Tibial nerve (tissue), 4 donors: ENCODE measurements around the gene PVR. TPM values are rescaled to one million over a fixed set of nuclear protein-coding genes. Genes with fewer than 3 reads are reported as not detected.

Experiments used
- DNase-seq, 2 donors: peaks; one replicate each; pipeline ENCODE4 v3.0.0-alpha.2; 2019; ENCODE audit warnings: low spot score in 2 of 2
- H3K27ac ChIP-seq, 4 donors: fragments of 200-600 bp; sonication (generic) in 3 of 4; one replicate each; pipeline ENCODE4 v1.5.1; 2017 to 2019; ENCODE audit warnings: mild to moderate bottlenecking in 1 of 4
- H3K27me3 ChIP-seq, 2 donors: fragments of 200-600 bp; sonication (generic) in 1 of 2; one replicate each; pipeline versions ENCODE4 v1.5.1 to v1.6.0; 2017 to 2019
- H3K36me3 ChIP-seq, 3 donors: fragments of 200-600 bp; sonication (generic); one replicate each; pipeline ENCODE4 v1.5.1; 2018 to 2019
- H3K4me1 ChIP-seq, 4 donors: fragments of 200-600 bp; sonication (generic) in 3 of 4; one replicate each; pipeline ENCODE4 v1.5.1; 2017 to 2019
- H3K4me3 ChIP-seq, 4 donors: fragments of 200-600 bp; sonication (generic) in 3 of 4; one replicate each; pipeline ENCODE4 v1.5.1; 2017 to 2019; ENCODE audit warnings: mild to moderate bottlenecking in 1 of 4, moderate library complexity in 1 of 4
- H3K9me3 ChIP-seq, 4 donors: fragments of 200-600 bp; sonication (generic) in 3 of 4; one replicate each; pipeline ENCODE4 v1.5.1; 2017 to 2019
- EP300 ChIP-seq, 2 donors: sonication (generic); formaldehyde crosslinking; IDR thresholded peaks; one replicate each; pipeline ENCODE4 v1.6.1; 2017; ENCODE audit warnings: antibody characterized with exemption in 2 of 2, mild to moderate bottlenecking in 1 of 2
- POLR2A ChIP-seq, 2 donors: fragments of 450-650 bp; IDR thresholded peaks; one replicate each; pipeline ENCODE4 v1.6.1; 2017; ENCODE audit warnings: antibody characterized with exemption in 2 of 2, mild to moderate bottlenecking in 2 of 2, moderate library complexity in 2 of 2
- WGBS, 2 donors: methylation state at CpG; one replicate each; pipeline ENCODE4 v1.1.5; 2018; 5-methylcytosine and 5-hydroxymethylcytosine counted together
- total RNA-seq, 4 donors: library from RNA; depleted of rRNA; stranded (reverse); fragments of >200 nt; gene quantifications; one replicate each; pipeline ENCODE4 v1.1.0, GENCODE V29; 2016
- TF ChIP-seq, protein P1 (sequence below), 5 experiments: fragments of 200-600 bp in 3 of 5; fragments of 450-650 bp in 2 of 5; sonication (generic) in 3 of 5; IDR thresholded peaks; one replicate each; pipeline ENCODE4 v1.5.1; 2016 to 2019; ENCODE audit warnings: antibody characterized with exemption in 5 of 5, mild to moderate bottlenecking in 3 of 5, moderate library complexity in 2 of 5

The PVR gene
- total RNA-seq, 4 donors from 2014 or later = 55.3 to 71.4 (median 69.6) TPM

DNA sequence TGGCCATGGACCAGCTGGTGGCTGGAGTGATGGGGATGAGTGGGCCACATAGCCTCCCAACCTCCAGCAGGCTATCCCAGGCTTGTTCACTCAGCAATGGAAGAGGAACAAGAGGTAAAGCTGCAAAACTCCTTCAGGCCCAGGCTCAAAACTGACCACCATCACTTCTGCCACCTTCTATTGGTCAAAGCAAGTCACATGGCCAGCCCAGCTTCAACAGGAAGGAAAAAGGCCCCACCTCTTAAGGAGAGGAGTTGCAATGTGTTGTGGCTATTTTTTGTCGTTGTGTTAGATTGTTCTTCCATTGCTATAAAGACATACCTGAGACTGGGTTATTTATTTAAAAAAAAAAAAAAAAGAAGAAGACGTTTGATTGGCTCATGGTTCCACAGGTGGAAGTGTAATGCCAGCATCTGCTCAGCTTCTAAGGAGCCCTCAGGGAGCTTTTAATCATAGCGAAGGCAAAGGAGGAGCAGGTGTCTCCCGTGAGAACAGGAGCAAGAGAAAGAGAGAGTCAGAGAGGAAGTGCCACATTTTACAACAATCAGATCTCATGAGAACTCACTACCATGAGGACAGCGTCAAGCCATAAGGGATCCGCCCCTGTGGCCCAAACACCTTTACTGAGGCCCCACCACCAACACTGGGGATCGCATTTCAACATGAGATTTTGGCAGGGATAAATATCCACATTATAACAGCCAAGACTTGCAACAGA, 24.9 kb upstream of the PVR start:
- TF ChIP-seq POLR2A (IDR thresholded peaks at IDR 0.05) = no peak
- no peak for TF ChIP-seq EP300 (IDR thresholded peaks at IDR 0.05)
- TF ChIP-seq, protein P1, sequence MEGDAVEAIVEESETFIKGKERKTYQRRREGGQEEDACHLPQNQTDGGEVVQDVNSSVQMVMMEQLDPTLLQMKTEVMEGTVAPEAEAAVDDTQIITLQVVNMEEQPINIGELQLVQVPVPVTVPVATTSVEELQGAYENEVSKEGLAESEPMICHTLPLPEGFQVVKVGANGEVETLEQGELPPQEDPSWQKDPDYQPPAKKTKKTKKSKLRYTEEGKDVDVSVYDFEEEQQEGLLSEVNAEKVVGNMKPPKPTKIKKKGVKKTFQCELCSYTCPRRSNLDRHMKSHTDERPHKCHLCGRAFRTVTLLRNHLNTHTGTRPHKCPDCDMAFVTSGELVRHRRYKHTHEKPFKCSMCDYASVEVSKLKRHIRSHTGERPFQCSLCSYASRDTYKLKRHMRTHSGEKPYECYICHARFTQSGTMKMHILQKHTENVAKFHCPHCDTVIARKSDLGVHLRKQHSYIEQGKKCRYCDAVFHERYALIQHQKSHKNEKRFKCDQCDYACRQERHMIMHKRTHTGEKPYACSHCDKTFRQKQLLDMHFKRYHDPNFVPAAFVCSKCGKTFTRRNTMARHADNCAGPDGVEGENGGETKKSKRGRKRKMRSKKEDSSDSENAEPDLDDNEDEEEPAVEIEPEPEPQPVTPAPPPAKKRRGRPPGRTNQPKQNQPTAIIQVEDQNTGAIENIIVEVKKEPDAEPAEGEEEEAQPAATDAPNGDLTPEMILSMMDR (IDR thresholded peaks at IDR 0.05) = no peak
- no peaks in the 10 kb centered on the region for H3K27me3 ChIP-seq
- WGBS, 2 donors = 74 to 77% methylated on average over 7 of the region's 7 CpGs
- H3K36me3 ChIP-seq = no peaks in the 10 kb centered on the region
- H3K4me1 ChIP-seq = peaks cover 0 to 10% (median 0%) of the 10 kb centered on the region in 4 donors
- H3K27ac ChIP-seq = no peak overlapping the region
- no peak for DNase-seq
- H3K9me3 ChIP-seq = no peaks in the 10 kb centered on the region
- no peak overlapping the region for H3K4me3 ChIP-seq

DNA sequence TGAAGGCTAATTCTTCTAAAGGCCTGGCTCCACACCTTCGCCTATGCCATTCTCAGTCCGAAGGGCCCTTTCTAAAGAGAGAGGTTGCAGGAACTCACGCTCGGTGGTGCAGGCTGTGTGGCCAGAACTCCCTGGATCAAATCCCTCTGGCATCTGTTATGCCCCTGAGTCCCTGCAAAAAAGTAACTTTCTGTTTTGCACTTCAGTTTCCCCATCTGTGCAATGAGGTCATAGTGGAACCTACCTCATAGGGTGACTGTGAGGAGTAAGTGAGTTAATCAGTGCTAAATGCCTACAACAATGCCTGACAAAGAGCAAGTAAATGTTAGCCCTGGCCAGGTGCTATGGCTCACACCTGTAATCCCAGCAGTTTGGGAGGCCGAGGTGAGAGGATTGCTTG, 23.0 kb upstream of the PVR start:
- H3K4me3 ChIP-seq = no peak overlapping the region
- DNase-seq = no peak
- H3K27ac ChIP-seq = no peak overlapping the region
- no peaks in the 10 kb centered on the region for H3K27me3 ChIP-seq
- peaks cover 0 to 2% (median 0%) of the 10 kb centered on the region in 4 donors for H3K9me3 ChIP-seq
- H3K4me1 ChIP-seq = peaks cover 0 to 10% (median 0%) of the 10 kb centered on the region in 4 donors
- no peaks in the 10 kb centered on the region for H3K36me3 ChIP-seq
- WGBS, 2 donors = 90 to 94% methylated on average over 5 of the region's 5 CpGs
- TF ChIP-seq, protein P1 (IDR thresholded peaks at IDR 0.05) = no peak
- no peak for TF ChIP-seq POLR2A (IDR thresholded peaks at IDR 0.05)
- TF ChIP-seq EP300 (IDR thresholded peaks at IDR 0.05) = no peak

DNA sequence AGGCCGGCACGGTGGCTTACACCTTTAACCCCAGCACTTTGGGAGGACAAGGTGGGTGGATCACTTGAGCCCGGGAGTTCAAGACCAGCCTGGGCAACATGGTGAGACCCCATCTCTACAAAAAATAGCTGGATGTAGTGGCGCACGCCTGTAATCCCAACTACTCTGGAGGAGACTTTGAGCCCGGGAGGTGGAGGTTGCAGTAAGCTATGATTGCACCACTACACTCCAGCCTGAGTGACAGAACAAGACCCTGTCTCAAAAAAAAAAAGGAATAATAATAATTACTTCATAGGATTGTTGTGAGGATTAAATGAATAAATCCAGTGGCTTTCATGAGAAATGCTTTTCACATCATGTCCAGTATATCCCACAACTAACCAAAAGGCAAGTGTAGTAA, 22.3 kb upstream of the PVR start:
- no peak for DNase-seq
- Histone ChIP-seq H3K4me1 (peaks cover 0 to 15% (median 0%) of the 10 kb centered on the region in 4 donors), H3K9me3 (peaks cover 0 to 7% (median 0%) of the 10 kb centered on the region in 4 donors), H3K27ac (no peak overlapping the region), H3K27me3 (no peaks in the 10 kb centered on the region), H3K4me3 (no peak overlapping the region), H3K36me3 (no peaks in the 10 kb centered on the region)
- TF ChIP-seq, protein P1 (IDR thresholded peaks at IDR 0.05) = no peak
- TF ChIP-seq POLR2A (IDR thresholded peaks at IDR 0.05) (no peak), EP300 (IDR thresholded peaks at IDR 0.05) (no peak)
- WGBS, 2 donors = 87 to 94% methylated on average over 6 of the region's 6 CpGs

DNA sequence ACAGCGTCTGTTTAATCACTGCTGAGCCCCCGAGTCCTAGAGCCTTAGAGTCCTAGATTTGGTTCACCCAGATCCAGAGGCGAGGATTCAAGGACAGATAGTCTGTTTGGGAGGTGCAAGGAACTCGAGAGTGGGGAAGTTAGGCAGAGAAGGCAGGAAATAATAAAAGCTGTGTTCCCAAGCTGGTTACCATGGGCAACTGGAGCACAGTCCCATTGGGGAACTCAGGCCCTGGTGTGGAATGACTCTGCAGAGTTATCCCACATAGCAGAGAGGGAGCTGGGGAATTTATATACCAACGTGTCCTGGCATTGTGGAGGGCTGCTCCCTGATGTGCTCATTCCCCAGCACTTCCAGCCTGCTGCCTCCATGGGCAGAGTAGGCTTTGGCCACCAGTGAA, 20.6 kb upstream of the PVR start:
- no peak for DNase-seq
- H3K27me3 ChIP-seq = no peaks in the 10 kb centered on the region
- no peak overlapping the region for H3K4me3 ChIP-seq
- peaks cover 0 to 7% (median 0%) of the 10 kb centered on the region in 4 donors for H3K9me3 ChIP-seq
- no peak for TF ChIP-seq EP300 (IDR thresholded peaks at IDR 0.05)
- no peak for TF ChIP-seq POLR2A (IDR thresholded peaks at IDR 0.05)
- TF ChIP-seq, protein P1 (IDR thresholded peaks at IDR 0.05) = no peak
- no peaks in the 10 kb centered on the region for H3K36me3 ChIP-seq
- no peak overlapping the region for H3K27ac ChIP-seq
- 45 to 52% methylated on average over 5 of the region's 5 CpGs for WGBS, 2 donors
- H3K4me1 ChIP-seq = peaks cover 0 to 15% (median 0%) of the 10 kb centered on the region in 4 donors

DNA sequence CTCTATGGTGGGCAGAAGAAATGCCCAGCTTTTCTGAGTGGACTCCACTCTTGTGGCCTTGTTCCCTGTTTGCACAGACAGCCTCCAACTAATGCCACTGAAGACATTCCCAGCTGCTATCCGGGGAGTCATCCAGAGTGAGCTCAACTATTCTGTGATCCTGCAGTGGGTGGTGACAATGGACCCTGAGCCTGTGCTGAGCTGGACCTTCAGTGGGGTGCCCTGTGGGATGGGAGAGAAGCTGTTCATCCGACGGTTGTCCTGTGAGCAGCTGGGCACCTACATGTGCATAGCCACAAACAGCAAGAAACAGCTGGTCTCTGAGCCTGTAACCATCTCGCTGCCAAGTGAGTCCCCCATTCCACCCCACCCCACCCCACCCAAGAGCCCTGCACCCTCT, 20.1 kb upstream of the PVR start:
- H3K27ac ChIP-seq = no peak overlapping the region
- no peak overlapping the region for H3K4me3 ChIP-seq
- H3K27me3 ChIP-seq = no peaks in the 10 kb centered on the region
- H3K4me1 ChIP-seq = peaks cover 0 to 15% (median 0%) of the 10 kb centered on the region in 4 donors
- H3K36me3 ChIP-seq = no peaks in the 10 kb centered on the region
- WGBS, 2 donors = 82 to 91% methylated on average over 4 of the region's 4 CpGs
- TF ChIP-seq EP300 (IDR thresholded peaks at IDR 0.05) (no peak), POLR2A (IDR thresholded peaks at IDR 0.05) (no peak)
- TF ChIP-seq, protein P1 (IDR thresholded peaks at IDR 0.05) = no peak
- no peak for DNase-seq
- H3K9me3 ChIP-seq = peaks cover 0 to 7% (median 0%) of the 10 kb centered on the region in 4 donors
